Left lung (tissue), 10 donors: ENCODE measurements around the gene PDIA6. TPM values are rescaled to one million over a fixed set of nuclear protein-coding genes. Genes with fewer than 3 reads are reported as not detected.
"Not testable (repeated sequence)": the region's sequence is repeated elsewhere in the genome, so short reads cannot be mapped to it uniquely, and the experiment has no call there.

Source experiments
- ATAC-seq: fragments of 200-7000 bp; cut with Tn5 transposase; one replicate; pipeline ENCODE4 v1.9.1; 2020; ENCODE audit warnings: moderate library complexity
- DNase-seq, 4 donors: peaks; one replicate each; pipeline ENCODE4 v3.0.0-alpha.2; 2013 to 2020
- H3K27ac ChIP-seq, 2 donors: fragments of 200-600 bp; sonication (generic) in 1 of 2; one replicate each; pipeline versions ENCODE4 v1.5.0 to v1.8.0; 2020 to 2021
- H3K27me3 ChIP-seq, 2 donors: fragments of 200-600 bp; sonication (generic) in 1 of 2; one replicate each; pipeline versions ENCODE4 v1.5.0 to v1.8.0; 2020 to 2021
- H3K36me3 ChIP-seq, 2 donors: fragments of 200-600 bp; sonication (generic) in 1 of 2; one replicate each; pipeline versions ENCODE4 v1.5.0 to v1.8.0; 2020 to 2021
- H3K4me1 ChIP-seq, 2 donors: fragments of 200-600 bp; one replicate each; pipeline ENCODE4 v1.8.0; 2021
- H3K4me3 ChIP-seq, 2 donors: fragments of 200-600 bp; sonication (generic) in 1 of 2; one replicate each; pipeline versions ENCODE4 v1.5.0 to v1.8.0; 2020 to 2021; ENCODE audit warnings: mild to moderate bottlenecking in 1 of 2
- H3K9me3 ChIP-seq, 2 donors: fragments of 200-600 bp; sonication (generic) in 1 of 2; one replicate each; pipeline versions ENCODE4 v1.5.0 to v1.8.0; 2020 to 2021
- intact Hi-C, 2 donors: fragments of 100-400 bp; cut with DNase I; formaldehyde crosslinking; loops; one replicate each; pipeline versions ENCODE4 v1.11.2 to v1.14.2; 2022
- polyA plus RNA-seq, 6 donors: library from polyadenylated mRNA; unstranded; fragments of 120-200 nt; gene quantifications; one replicate each; pipeline ENCODE4 v1.2.1, GENCODE V29; 2013; ENCODE audit not compliant: insufficient read length in 6 of 6
- total RNA-seq, 2 donors: library from RNA; stranded (reverse); fragmentation: NEBNext Ultra II Directional; extraction: Animal tissue kit (Norgen Biotek cat#: 25700); gene quantifications; one replicate each; pipeline ENCODE4 v1.2.1, GENCODE V29; 2021
- TF ChIP-seq, protein P1 (sequence below), 2 donors: fragments of 200-600 bp; sonication (generic) in 1 of 2; IDR thresholded peaks; one replicate each; pipeline versions ENCODE4 v1.5.0 to v1.8.0; 2021; ENCODE audit warnings: antibody characterized with exemption in 2 of 2
- donor health status: DM: no; HTN: yes; CAD: no.
- donor health status: DM: no; HTN: no; CAD: no.

Gene PDIA6
- total and polyA plus RNA-seq, 8 donors: 239 to 341 (median 277) TPM

- TF ChIP-seq, protein P1, sequence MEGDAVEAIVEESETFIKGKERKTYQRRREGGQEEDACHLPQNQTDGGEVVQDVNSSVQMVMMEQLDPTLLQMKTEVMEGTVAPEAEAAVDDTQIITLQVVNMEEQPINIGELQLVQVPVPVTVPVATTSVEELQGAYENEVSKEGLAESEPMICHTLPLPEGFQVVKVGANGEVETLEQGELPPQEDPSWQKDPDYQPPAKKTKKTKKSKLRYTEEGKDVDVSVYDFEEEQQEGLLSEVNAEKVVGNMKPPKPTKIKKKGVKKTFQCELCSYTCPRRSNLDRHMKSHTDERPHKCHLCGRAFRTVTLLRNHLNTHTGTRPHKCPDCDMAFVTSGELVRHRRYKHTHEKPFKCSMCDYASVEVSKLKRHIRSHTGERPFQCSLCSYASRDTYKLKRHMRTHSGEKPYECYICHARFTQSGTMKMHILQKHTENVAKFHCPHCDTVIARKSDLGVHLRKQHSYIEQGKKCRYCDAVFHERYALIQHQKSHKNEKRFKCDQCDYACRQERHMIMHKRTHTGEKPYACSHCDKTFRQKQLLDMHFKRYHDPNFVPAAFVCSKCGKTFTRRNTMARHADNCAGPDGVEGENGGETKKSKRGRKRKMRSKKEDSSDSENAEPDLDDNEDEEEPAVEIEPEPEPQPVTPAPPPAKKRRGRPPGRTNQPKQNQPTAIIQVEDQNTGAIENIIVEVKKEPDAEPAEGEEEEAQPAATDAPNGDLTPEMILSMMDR (IDR thresholded peaks at IDR 0.05): no peak
- Histone ChIP-seq H3K36me3 (peaks cover 0 to 98% of the 10 kb centered on the region in 2 donors), H3K27me3 (no peaks in the 10 kb centered on the region)
Measured at GRCh38 chr2:10781746-10782145, 30.8 kb downstream of the PDIA6 start.

GRCh38 chr2:10780821-10781220, 31.8 kb downstream of the PDIA6 start:
- H3K27ac ChIP-seq, H3K9me3 ChIP-seq, ATAC-seq, H3K27me3 ChIP-seq, H3K4me3 ChIP-seq, H3K4me1 ChIP-seq, intact Hi-C loops: not testable (repeated sequence)
- peaks cover 0 to 92% of the 10 kb centered on the region in 2 donors for H3K36me3 ChIP-seq
- DNase-seq: peak in 1 of 4 donors; percentile 62

More at GRCh38 chr2:10781746-10782145, 30.8 kb downstream of the PDIA6 start:
- ATAC-seq: no peak
- Histone ChIP-seq H3K4me3 (no peak overlapping the region), H3K4me1 (no peaks in the 10 kb centered on the region), H3K9me3 (no peaks in the 10 kb centered on the region), H3K27ac (no peak overlapping the region)
- DNase-seq: no peak
- intact Hi-C loops: no loop called here

GRCh38 chr2:10780491-10780820, 32.1 kb downstream of the PDIA6 start:
- Histone ChIP-seq H3K4me3 (no peak overlapping the region), H3K27me3 (no peaks in the 10 kb centered on the region), H3K27ac (no peak overlapping the region), H3K36me3 (peaks cover 0 to 89% of the 10 kb centered on the region in 2 donors), H3K9me3 (no peaks in the 10 kb centered on the region), H3K4me1 (no peaks in the 10 kb centered on the region)
- intact Hi-C loops: no loop called here
- no peak for DNase-seq
- TF ChIP-seq, protein P1 (IDR thresholded peaks at IDR 0.05): no peak
- no peak for ATAC-seq

DNA sequence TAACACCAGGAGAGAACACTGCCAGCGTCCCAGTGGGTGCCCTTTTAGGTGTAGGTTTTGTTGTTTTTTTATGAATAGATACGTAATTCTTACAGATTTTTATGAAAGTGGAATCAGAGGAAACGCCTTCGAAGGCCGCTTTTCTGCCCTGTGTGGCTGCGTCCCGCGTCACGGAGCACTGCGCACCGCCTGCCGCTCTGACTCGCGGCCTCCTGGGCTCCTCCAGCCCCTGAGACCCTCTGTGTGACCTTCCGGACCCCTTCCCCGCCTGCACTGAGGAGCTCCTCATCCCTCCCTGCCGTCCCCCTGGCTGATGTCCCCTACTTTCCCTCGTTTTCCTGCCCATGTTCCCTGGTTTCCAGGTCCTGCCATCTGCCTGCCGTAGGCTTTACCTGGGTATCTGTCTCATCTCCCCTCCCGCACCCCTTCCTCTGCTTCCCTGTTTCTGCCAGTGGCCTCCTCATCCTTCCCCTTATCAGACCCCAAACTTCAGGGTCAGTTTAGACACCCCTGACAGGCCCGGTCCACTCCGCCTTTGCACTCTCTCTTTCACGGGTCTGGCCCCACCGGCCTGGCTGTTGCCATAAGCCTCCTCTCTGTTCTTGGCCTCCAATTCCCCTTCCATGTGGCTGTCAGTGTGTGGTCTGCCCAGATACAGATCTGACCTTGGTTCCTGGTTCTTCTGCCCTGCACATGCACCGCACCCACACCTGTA, 32.7 kb downstream of the PDIA6 start:
- no peaks in the 10 kb centered on the region for H3K9me3 ChIP-seq
- no peak for ATAC-seq
- H3K36me3 ChIP-seq: peaks cover 0 to 83% of the 10 kb centered on the region in 2 donors
- no peak overlapping the region for H3K4me3 ChIP-seq
- intact Hi-C loops: no loop called here
- H3K4me1 ChIP-seq: no peaks in the 10 kb centered on the region
- no peaks in the 10 kb centered on the region for H3K27me3 ChIP-seq
- TF ChIP-seq, protein P1 (IDR thresholded peaks at IDR 0.05): no peak
- peak in 1 of 4 donors; percentile 54 for DNase-seq
- H3K27ac ChIP-seq: no peak overlapping the region

DNA sequence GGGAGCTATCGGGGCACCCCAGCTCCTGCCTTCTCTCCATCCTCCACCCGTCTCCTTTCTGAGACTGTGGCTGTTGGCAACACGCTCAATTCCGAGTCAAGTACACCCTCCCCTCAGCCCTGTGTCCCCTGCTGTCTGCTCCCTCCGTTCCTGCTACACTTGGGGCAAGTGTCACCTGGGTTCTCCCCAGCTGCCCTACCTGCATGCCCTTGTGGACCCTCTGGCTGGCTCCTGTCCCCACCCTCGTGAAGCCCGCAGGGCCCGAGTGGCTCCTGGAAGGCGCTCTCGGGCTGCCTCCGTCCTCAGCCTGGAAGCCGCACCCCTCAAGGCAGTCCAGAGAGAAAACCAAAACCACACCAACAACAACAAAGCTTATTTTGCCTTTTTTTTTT, 33.9 kb downstream of the PDIA6 start:
- Histone ChIP-seq H3K4me3 (no peak overlapping the region), H3K27ac (no peak overlapping the region), H3K27me3 (no peaks in the 10 kb centered on the region), H3K9me3 (no peaks in the 10 kb centered on the region), H3K4me1 (no peaks in the 10 kb centered on the region), H3K36me3 (peaks cover 0 to 71% of the 10 kb centered on the region in 2 donors)
- ATAC-seq: no peak
- TF ChIP-seq, protein P1 (IDR thresholded peaks at IDR 0.05): no peak
- intact Hi-C loops: no loop called here
- peak in 1 of 4 donors; percentile 65 for DNase-seq
